Uterus (tissue), 4 donors: ENCODE data around the gene EDAR. TPM values are rescaled to one million over a fixed set of nuclear protein-coding genes. Genes with fewer than 3 reads are reported as not detected.

Experiments used
- DNase-seq, 2 donors: peaks; one replicate each; pipeline ENCODE4 v3.0.0-alpha.2; 2019 to 2020
- H3K27ac ChIP-seq, 2 donors: fragments of 200-600 bp; sonication (generic); 1 replicate in 1 of 2; 2 replicates in 1 of 2; pipeline ENCODE4 v1.5.1; 2016 to 2018
- H3K27me3 ChIP-seq, 2 donors: fragments of 200-600 bp; sonication (generic); one replicate each; pipeline ENCODE4 v1.5.1; 2018 to 2019; ENCODE audit warnings: control low read depth in 1 of 2
- H3K36me3 ChIP-seq, 2 donors: fragments of 200-600 bp; sonication (generic); one replicate each; pipeline ENCODE4 v1.5.1; 2019; ENCODE audit warnings: control low read depth in 1 of 2
- H3K4me1 ChIP-seq, 2 donors: fragments of 200-600 bp; sonication (generic); one replicate each; pipeline ENCODE4 v1.5.1; 2018 to 2019; ENCODE audit warnings: control low read depth in 1 of 2
- H3K4me3 ChIP-seq, 2 donors: fragments of 200-600 bp; sonication (generic); 1 replicate in 1 of 2; 2 replicates in 1 of 2; pipeline ENCODE4 v1.5.1; 2018 to 2019; ENCODE audit warnings: mild to moderate bottlenecking in 1 of 2
- H3K9me3 ChIP-seq, 2 donors: fragments of 200-600 bp; sonication (generic); one replicate each; pipeline ENCODE4 v1.5.1; 2019; ENCODE audit warnings: control low read depth in 1 of 2
- POLR2A ChIP-seq, 2 donors: fragments of 450-650 bp; IDR thresholded peaks; one replicate each; pipeline ENCODE4 v1.6.1; 2016; ENCODE audit warnings: antibody characterized with exemption in 2 of 2, mild to moderate bottlenecking in 1 of 2, moderate library complexity in 1 of 2
- intact Hi-C: fragments of 100-400 bp; cut with DNase I; formaldehyde crosslinking; loops from one replicate; pipeline ENCODE4 v1.15.1; 2023; ENCODE audit warnings: low total_unique reads
- total RNA-seq, 4 donors: library from RNA; depleted of rRNA in 3 of 4; stranded (reverse); fragments of >200 nt in 3 of 4; gene quantifications; one replicate each; pipeline versions ENCODE4 v1.1.0 to v1.2.4, GENCODE V29; 2014 to 2023
- TF ChIP-seq, protein P1 (sequence below), 4 experiments: fragments of 200-600 bp in 2 of 4; fragments of 450-650 bp in 2 of 4; sonication (generic) in 2 of 4; IDR thresholded peaks; one replicate each; pipeline ENCODE4 v1.5.1; 2016 to 2019; ENCODE audit warnings: antibody characterized with exemption in 4 of 4, mild to moderate bottlenecking in 2 of 4, moderate library complexity in 1 of 4
- donor health status: DM: yes; HTN: yes; CAD: no.

The EDAR gene
- total RNA-seq, 4 donors from 2014 or later: 0.62 TPM; not detected in 3

DNA sequence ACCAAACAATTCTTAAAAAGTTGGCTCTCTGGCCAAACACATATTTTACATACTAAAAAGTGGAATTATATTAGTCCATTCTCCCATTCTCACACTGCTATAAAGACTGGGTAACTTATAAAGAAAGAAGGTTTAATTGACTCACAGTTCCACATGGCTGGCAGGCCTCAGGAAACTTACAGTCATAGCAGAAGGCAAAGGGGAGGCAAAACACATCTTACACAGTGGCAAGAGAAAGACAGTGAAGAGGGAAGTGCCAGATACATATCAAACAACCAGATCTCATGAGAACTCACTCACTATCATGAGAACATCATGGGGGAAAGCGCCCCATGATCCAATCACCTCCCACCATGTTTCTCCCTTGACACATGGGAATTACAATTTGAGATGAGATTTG is 42.6 kb downstream of the EDAR start:
- no peaks in the 10 kb centered on the region for H3K4me1 ChIP-seq
- H3K36me3 ChIP-seq: no peaks in the 10 kb centered on the region
- no peaks in the 10 kb centered on the region for H3K27me3 ChIP-seq
- H3K4me3 ChIP-seq: no peak overlapping the region
- no peaks in the 10 kb centered on the region for H3K9me3 ChIP-seq
- no peak for DNase-seq
- H3K27ac ChIP-seq: no peak overlapping the region
- intact Hi-C loops: no loop called here
- TF ChIP-seq POLR2A (IDR thresholded peaks at IDR 0.05): no peak
- TF ChIP-seq, protein P1, sequence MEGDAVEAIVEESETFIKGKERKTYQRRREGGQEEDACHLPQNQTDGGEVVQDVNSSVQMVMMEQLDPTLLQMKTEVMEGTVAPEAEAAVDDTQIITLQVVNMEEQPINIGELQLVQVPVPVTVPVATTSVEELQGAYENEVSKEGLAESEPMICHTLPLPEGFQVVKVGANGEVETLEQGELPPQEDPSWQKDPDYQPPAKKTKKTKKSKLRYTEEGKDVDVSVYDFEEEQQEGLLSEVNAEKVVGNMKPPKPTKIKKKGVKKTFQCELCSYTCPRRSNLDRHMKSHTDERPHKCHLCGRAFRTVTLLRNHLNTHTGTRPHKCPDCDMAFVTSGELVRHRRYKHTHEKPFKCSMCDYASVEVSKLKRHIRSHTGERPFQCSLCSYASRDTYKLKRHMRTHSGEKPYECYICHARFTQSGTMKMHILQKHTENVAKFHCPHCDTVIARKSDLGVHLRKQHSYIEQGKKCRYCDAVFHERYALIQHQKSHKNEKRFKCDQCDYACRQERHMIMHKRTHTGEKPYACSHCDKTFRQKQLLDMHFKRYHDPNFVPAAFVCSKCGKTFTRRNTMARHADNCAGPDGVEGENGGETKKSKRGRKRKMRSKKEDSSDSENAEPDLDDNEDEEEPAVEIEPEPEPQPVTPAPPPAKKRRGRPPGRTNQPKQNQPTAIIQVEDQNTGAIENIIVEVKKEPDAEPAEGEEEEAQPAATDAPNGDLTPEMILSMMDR (IDR thresholded peaks at IDR 0.05): no peak

DNA sequence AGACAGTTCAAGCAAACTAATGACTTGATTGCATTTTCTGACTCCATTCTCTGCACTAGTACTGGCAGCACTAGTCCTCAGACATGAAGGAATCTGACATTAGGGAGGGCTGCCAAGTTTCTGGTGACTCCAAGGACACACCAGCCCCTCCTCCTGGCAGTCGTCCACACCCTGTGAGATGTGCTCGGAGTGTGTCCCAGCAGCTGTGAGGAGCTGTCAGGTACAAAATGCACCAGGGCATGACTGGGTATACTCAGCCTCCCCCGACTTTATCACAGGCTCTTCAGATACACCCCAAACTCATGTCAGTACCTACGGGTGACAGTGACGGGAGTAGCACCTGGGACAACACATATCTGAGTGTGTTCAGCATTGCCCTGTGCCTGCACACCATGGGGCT is 43.1 kb downstream of the EDAR start:
- Histone ChIP-seq H3K27me3 (no peaks in the 10 kb centered on the region), H3K27ac (no peak overlapping the region), H3K36me3 (no peaks in the 10 kb centered on the region), H3K9me3 (no peaks in the 10 kb centered on the region), H3K4me1 (no peaks in the 10 kb centered on the region), H3K4me3 (no peak overlapping the region)
- no peak for TF ChIP-seq POLR2A (IDR thresholded peaks at IDR 0.05)
- TF ChIP-seq, protein P1 (IDR thresholded peaks at IDR 0.05): no peak
- no peak for DNase-seq
- intact Hi-C loops: no loop called here

- intact Hi-C loops: no loop called here
These were observed 44.3 kb downstream of the EDAR start for GRCh38 chr2:108944601-108945331.

GRCh38 chr2:108943751-108944150 is 45.3 kb downstream of the EDAR start:
- no peak for DNase-seq
- intact Hi-C loops: no loop called here
- Histone ChIP-seq H3K4me1 (no peaks in the 10 kb centered on the region), H3K4me3 (no peak overlapping the region), H3K9me3 (no peaks in the 10 kb centered on the region), H3K27ac (no peak overlapping the region), H3K27me3 (no peaks in the 10 kb centered on the region), H3K36me3 (no peaks in the 10 kb centered on the region)
- TF ChIP-seq POLR2A (IDR thresholded peaks at IDR 0.05): no peak

More at GRCh38 chr2:108944601-108945331, 44.3 kb downstream of the EDAR start:
- Histone ChIP-seq H3K27ac (no peak overlapping the region), H3K4me1 (no peaks in the 10 kb centered on the region), H3K36me3 (no peaks in the 10 kb centered on the region), H3K4me3 (no peak overlapping the region), H3K27me3 (no peaks in the 10 kb centered on the region), H3K9me3 (no peaks in the 10 kb centered on the region)
- DNase-seq: no peak
- no peak for TF ChIP-seq POLR2A (IDR thresholded peaks at IDR 0.05)
- TF ChIP-seq, protein P1 (IDR thresholded peaks at IDR 0.05): no peak

GRCh38 chr2:108942888-108943287 is 46.1 kb downstream of the EDAR start:
- DNase-seq: no peak
- Histone ChIP-seq H3K9me3 (no peaks in the 10 kb centered on the region), H3K27ac (no peak overlapping the region), H3K36me3 (no peaks in the 10 kb centered on the region), H3K27me3 (no peaks in the 10 kb centered on the region), H3K4me1 (no peaks in the 10 kb centered on the region), H3K4me3 (no peak overlapping the region)
- intact Hi-C loops: no loop called here
- no peak for TF ChIP-seq POLR2A (IDR thresholded peaks at IDR 0.05)
- TF ChIP-seq, protein P1 (IDR thresholded peaks at IDR 0.05): no peak
